Measurements from ENCODE around the gene ADAM19.

DNA sequence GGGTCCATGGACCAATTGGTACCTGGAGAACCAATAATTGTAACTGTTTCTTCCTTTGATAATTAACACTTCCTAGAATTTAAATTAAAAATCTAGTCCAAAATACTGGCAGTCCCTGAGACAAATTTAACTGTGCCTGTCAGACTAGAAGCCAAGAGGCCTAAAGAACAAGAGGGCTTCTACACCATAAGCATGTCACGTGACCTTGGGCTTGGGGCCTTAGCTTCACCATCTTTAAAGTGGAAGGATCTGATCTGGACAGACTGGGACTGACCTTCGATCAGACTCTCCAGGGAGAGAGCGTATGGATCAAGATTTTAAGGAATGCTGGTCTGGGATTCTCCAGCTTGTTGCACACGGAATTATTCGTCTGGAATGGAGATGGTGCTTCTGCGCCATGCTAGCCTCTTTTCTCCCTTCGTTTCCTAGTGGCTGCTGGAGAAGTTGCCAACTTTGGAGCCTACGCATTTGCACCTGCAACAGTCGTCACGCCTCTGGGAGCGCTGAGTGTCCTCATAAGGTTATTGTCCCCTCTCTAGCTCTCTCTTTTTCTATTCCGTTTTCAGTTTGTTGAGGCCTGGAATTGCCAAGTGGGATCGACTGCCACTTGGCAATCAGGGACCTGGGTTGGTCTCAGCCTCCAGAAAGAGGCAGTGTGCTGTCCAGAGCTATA, 107.1 kb downstream of the ADAM19 start:
- no peak for TF ChIP-seq POLR2A (IDR thresholded peaks at IDR 0.05)
- TF ChIP-seq, protein P1, sequence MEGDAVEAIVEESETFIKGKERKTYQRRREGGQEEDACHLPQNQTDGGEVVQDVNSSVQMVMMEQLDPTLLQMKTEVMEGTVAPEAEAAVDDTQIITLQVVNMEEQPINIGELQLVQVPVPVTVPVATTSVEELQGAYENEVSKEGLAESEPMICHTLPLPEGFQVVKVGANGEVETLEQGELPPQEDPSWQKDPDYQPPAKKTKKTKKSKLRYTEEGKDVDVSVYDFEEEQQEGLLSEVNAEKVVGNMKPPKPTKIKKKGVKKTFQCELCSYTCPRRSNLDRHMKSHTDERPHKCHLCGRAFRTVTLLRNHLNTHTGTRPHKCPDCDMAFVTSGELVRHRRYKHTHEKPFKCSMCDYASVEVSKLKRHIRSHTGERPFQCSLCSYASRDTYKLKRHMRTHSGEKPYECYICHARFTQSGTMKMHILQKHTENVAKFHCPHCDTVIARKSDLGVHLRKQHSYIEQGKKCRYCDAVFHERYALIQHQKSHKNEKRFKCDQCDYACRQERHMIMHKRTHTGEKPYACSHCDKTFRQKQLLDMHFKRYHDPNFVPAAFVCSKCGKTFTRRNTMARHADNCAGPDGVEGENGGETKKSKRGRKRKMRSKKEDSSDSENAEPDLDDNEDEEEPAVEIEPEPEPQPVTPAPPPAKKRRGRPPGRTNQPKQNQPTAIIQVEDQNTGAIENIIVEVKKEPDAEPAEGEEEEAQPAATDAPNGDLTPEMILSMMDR (IDR thresholded peaks at IDR 0.05), result no peak

Measured in uterus (tissue), 2 donors.